Thymus (tissue), 11 donors: ENCODE data around the gene GNG13. TPM values are rescaled to one million over a fixed set of nuclear protein-coding genes. Genes with fewer than 3 reads are reported as not detected.
"Not testable (repeated sequence)": the region's sequence is repeated elsewhere in the genome, so short reads cannot be mapped to it uniquely, and the experiment has no call there.

Experiments used
- DNase-seq, 9 donors: peaks; one replicate each; pipeline ENCODE4 v3.0.0-alpha.2; 2013; ENCODE audit warnings: low spot score in 9 of 9, low read depth in 6 of 9, missing footprints in 1 of 9
- H3K27ac ChIP-seq, 2 donors: one replicate each; pipeline ENCODE4 v1.5.1; 2013; ENCODE audit warnings: control low read depth in 1 of 2, low read depth in 1 of 2, low read length in 1 of 2, mild to moderate bottlenecking in 1 of 2, moderate library complexity in 1 of 2
- H3K27me3 ChIP-seq, 2 donors: one replicate each; pipeline ENCODE4 v1.5.1; 2013; ENCODE audit warnings: low read length in 1 of 2; ENCODE audit not compliant: control insufficient read depth in 2 of 2, insufficient read depth in 1 of 2
- H3K36me3 ChIP-seq, 2 donors: one replicate each; pipeline ENCODE4 v1.5.1; 2013; ENCODE audit warnings: low read length in 1 of 2, mild to moderate bottlenecking in 1 of 2, moderate library complexity in 1 of 2; ENCODE audit not compliant: control insufficient read depth in 2 of 2, insufficient read depth in 2 of 2
- H3K4me1 ChIP-seq, 2 donors: one replicate each; pipeline ENCODE4 v1.5.1; 2013; ENCODE audit warnings: low read length in 2 of 2; ENCODE audit not compliant: control insufficient read depth in 2 of 2, insufficient read depth in 2 of 2
- H3K4me3 ChIP-seq, 2 donors: one replicate each; pipeline ENCODE4 v1.5.1; 2013; ENCODE audit warnings: low read length in 2 of 2, control low read depth in 1 of 2, mild to moderate bottlenecking in 1 of 2
- H3K9me3 ChIP-seq, 2 donors: one replicate each; pipeline ENCODE4 v1.5.1; 2013; ENCODE audit warnings: low read length in 1 of 2, mild to moderate bottlenecking in 1 of 2; ENCODE audit not compliant: control insufficient read depth in 2 of 2, insufficient read depth in 1 of 2
- WGBS: extraction: QIAGEN DNeasy Blood & Tissue Kit; methylation state at CpG from one replicate; pipeline ENCODE4 v1.1.7; 2013; 5-methylcytosine and 5-hydroxymethylcytosine counted together
- polyA plus RNA-seq: library from polyadenylated mRNA; stranded (reverse); fragments of 200-250 nt; gene quantifications from one replicate; pipeline ENCODE4 v1.2.3, GENCODE V29; 2013
- total RNA-seq: library from RNA; stranded (reverse); fragments of 120-200 nt; gene quantifications from one replicate; pipeline ENCODE4 v1.2.4, GENCODE V29; 2013
- donor health status: healthy.

GNG13 gene
- total and polyA plus RNA-seq, 2 donors: 0.55 TPM; not detected in 1

GRCh38 chr16:825341-826061 lies 25.0 kb upstream of the GNG13 start:
- Histone ChIP-seq H3K36me3 (no peaks in the 10 kb centered on the region), H3K4me3 (no peak overlapping the region), H3K27ac (no peak overlapping the region), H3K4me1 (peaks cover 0 to 3% of the 10 kb centered on the region in 2 donors), H3K27me3 (peaks cover 0 to 12% of the 10 kb centered on the region in 2 donors), H3K9me3 (no peaks in the 10 kb centered on the region)
- DNase-seq: no peak
- WGBS: 77% methylated on average over 36 of the region's 36 CpGs

GRCh38 chr16:824601-825000 lies 24.1 kb upstream of the GNG13 start:
- 92% methylated on average over 25 of the region's 25 CpGs for WGBS
- no peaks in the 10 kb centered on the region for H3K9me3 ChIP-seq
- no peak overlapping the region for H3K27ac ChIP-seq
- H3K4me1 ChIP-seq: peaks cover 0 to 9% of the 10 kb centered on the region in 2 donors
- no peaks in the 10 kb centered on the region for H3K36me3 ChIP-seq
- peaks cover 0 to 9% of the 10 kb centered on the region in 2 donors for H3K27me3 ChIP-seq
- DNase-seq: no peak
- no peak overlapping the region for H3K4me3 ChIP-seq

GRCh38 chr16:824194-824593 lies 23.7 kb upstream of the GNG13 start:
- no peak overlapping the region for H3K27ac ChIP-seq
- H3K4me1 ChIP-seq: peaks cover 0 to 13% of the 10 kb centered on the region in 2 donors
- H3K27me3 ChIP-seq: peaks cover 0 to 13% of the 10 kb centered on the region in 2 donors
- DNase-seq: no peak
- no peaks in the 10 kb centered on the region for H3K36me3 ChIP-seq
- 94% methylated on average over 22 of the region's 22 CpGs for WGBS
- H3K4me3 ChIP-seq: no peak overlapping the region
- H3K9me3 ChIP-seq: no peaks in the 10 kb centered on the region

GRCh38 chr16:822909-823297 lies 22.4 kb upstream of the GNG13 start:
- Histone ChIP-seq H3K4me1 (peaks cover 0 to 15% of the 10 kb centered on the region in 2 donors), H3K36me3 (no peaks in the 10 kb centered on the region), H3K4me3 (no peak overlapping the region), H3K27me3 (peaks cover 0 to 21% of the 10 kb centered on the region in 2 donors), H3K27ac (no peak overlapping the region), H3K9me3 (no peaks in the 10 kb centered on the region)
- DNase-seq: no peak
- WGBS: 95% methylated on average over 9 of the region's 9 CpGs

GRCh38 chr16:822174-822908 lies 21.8 kb upstream of the GNG13 start:
- WGBS: 97% methylated on average over 21 of the region's 21 CpGs
- DNase-seq: no peak
- no peak overlapping the region for H3K27ac ChIP-seq
- peaks cover 0 to 15% of the 10 kb centered on the region in 2 donors for H3K4me1 ChIP-seq
- H3K27me3 ChIP-seq: peaks cover 0 to 27% of the 10 kb centered on the region in 2 donors
- H3K9me3 ChIP-seq: no peaks in the 10 kb centered on the region
- H3K36me3 ChIP-seq: no peaks in the 10 kb centered on the region
- H3K4me3 ChIP-seq: no peak overlapping the region

- no peaks in the 10 kb centered on the region for H3K36me3 ChIP-seq
- no peaks in the 10 kb centered on the region for H3K9me3 ChIP-seq
- WGBS: 84% methylated on average over 13 of the region's 13 CpGs
- H3K27me3 ChIP-seq: peaks cover 5 to 33% of the 10 kb centered on the region in 2 donors
- no peak for DNase-seq
- H3K27ac ChIP-seq: no peak overlapping the region
- H3K4me1 ChIP-seq: peaks cover 0 to 15% of the 10 kb centered on the region in 2 donors
- H3K4me3 ChIP-seq: no peak overlapping the region
These were observed 21.2 kb upstream of the GNG13 start for GRCh38 chr16:821751-822150.

- no peaks in the 10 kb centered on the region for H3K9me3 ChIP-seq
- WGBS: 93% methylated on average over 12 of the region's 12 CpGs
- H3K27me3 ChIP-seq: peaks cover 9 to 41% of the 10 kb centered on the region in 2 donors
These were observed 20.2 kb upstream of the GNG13 start for GRCh38 chr16:820748-821147.

GRCh38 chr16:820044-820408 lies 19.5 kb upstream of the GNG13 start:
- peaks cover 0 to 15% of the 10 kb centered on the region in 2 donors for H3K4me1 ChIP-seq
- H3K36me3 ChIP-seq, DNase-seq, H3K9me3 ChIP-seq, H3K4me3 ChIP-seq: not testable (repeated sequence)
- H3K27ac ChIP-seq: peak overlapping the region in 1 of 2 donors; percentile 70
- WGBS: 43% methylated on average over 10 of the region's 10 CpGs
- peaks cover 9 to 44% of the 10 kb centered on the region in 2 donors for H3K27me3 ChIP-seq

More at GRCh38 chr16:820748-821147, 20.2 kb upstream of the GNG13 start:
- Histone ChIP-seq H3K4me1 (peaks cover 0 to 15% of the 10 kb centered on the region in 2 donors), H3K27ac (no peak overlapping the region), H3K4me3 (no peak overlapping the region), H3K36me3 (no peaks in the 10 kb centered on the region)
- no peak for DNase-seq

- H3K27me3 ChIP-seq: peaks cover 12 to 49% of the 10 kb centered on the region in 2 donors
- H3K4me1 ChIP-seq: peaks cover 0 to 15% of the 10 kb centered on the region in 2 donors
- no peaks in the 10 kb centered on the region for H3K36me3 ChIP-seq
- peak overlapping the region in 1 of 2 donors; percentile 70 for H3K27ac ChIP-seq
- peak in 2 of 9 donors; percentile 61 to 74 for DNase-seq
- peak overlapping the region in 1 of 2 donors; percentile 4 for H3K4me3 ChIP-seq
- 4% methylated on average over 23 of the region's 23 CpGs for WGBS
- H3K9me3 ChIP-seq: no peaks in the 10 kb centered on the region
These were observed 19.0 kb upstream of the GNG13 start for GRCh38 chr16:819336-820043.
